WTC11 (cell line): ENCODE results near the gene SLC4A11.

Source experiments
- ATF3 ChIP-seq: sonication (generic); formaldehyde crosslinking; conservative IDR thresholded peaks from 2 replicates; pipeline ENCODE4 v1.8.1; 2022; ENCODE audit warnings: mild to moderate bottlenecking, missing genetic modification reagents
- CTCF ChIP-seq: fragments of 200-600 bp; IDR thresholded peaks from 2 replicates; pipeline ENCODE4 v1.8.0; 2022; ENCODE audit warnings: antibody characterized with exemption
- E2F4 ChIP-seq: sonication (generic); formaldehyde crosslinking; IDR thresholded peaks from 2 replicates; pipeline ENCODE4 v1.8.1; 2022; ENCODE audit warnings: low read depth, mild to moderate bottlenecking, moderate library complexity, missing genetic modification reagents, borderline replicate concordance
- FOXJ3 ChIP-seq: sonication (generic); formaldehyde crosslinking; IDR thresholded peaks from 2 replicates; pipeline ENCODE4 v1.9.0; 2021; ENCODE audit warnings: missing genetic modification reagents, mild to moderate bottlenecking, borderline replicate concordance
- GABPB1 ChIP-seq: sonication (generic); formaldehyde crosslinking; IDR thresholded peaks from 2 replicates; pipeline ENCODE4 v1.8.1; 2023; ENCODE audit warnings: mild to moderate bottlenecking, missing genetic modification reagents
- IRF2 ChIP-seq: sonication (generic); formaldehyde crosslinking; IDR thresholded peaks from 2 replicates; pipeline ENCODE4 v1.8.0; 2022; ENCODE audit warnings: low read depth, missing genetic modification reagents, borderline replicate concordance
- JUN ChIP-seq: sonication (generic); formaldehyde crosslinking; IDR thresholded peaks from 2 replicates; pipeline ENCODE4 v1.8.0; 2023; ENCODE audit warnings: mild to moderate bottlenecking, missing genetic modification reagents
- MLX ChIP-seq: sonication (generic); formaldehyde crosslinking; IDR thresholded peaks from 2 replicates; pipeline ENCODE4 v1.8.1; 2023; ENCODE audit warnings: mild to moderate bottlenecking, missing genetic modification reagents, moderate library complexity
- NR2C2 ChIP-seq: sonication (generic); formaldehyde crosslinking; IDR thresholded peaks from 2 replicates; pipeline ENCODE4 v1.8.0; 2022; ENCODE audit warnings: mild to moderate bottlenecking, missing genetic modification reagents
- SMAD3 ChIP-seq: sonication (generic); formaldehyde crosslinking; IDR thresholded peaks from 2 replicates; pipeline ENCODE4 v1.8.0; 2022; ENCODE audit warnings: missing genetic modification reagents, mild to moderate bottlenecking, borderline replicate concordance
- STAT6 ChIP-seq: sonication (generic); formaldehyde crosslinking; conservative IDR thresholded peaks from 2 replicates; pipeline ENCODE4 v1.8.1; 2023; ENCODE audit warnings: mild to moderate bottlenecking, low read depth, missing genetic modification reagents, moderate library complexity
- USF1 ChIP-seq: sonication (generic); formaldehyde crosslinking; IDR thresholded peaks from 2 replicates; pipeline ENCODE4 v1.8.0; 2022; ENCODE audit warnings: mild to moderate bottlenecking, missing genetic modification reagents
- ZNF416 ChIP-seq: fragments of 250-450 bp; sonication (Bioruptor Pico); IDR thresholded peaks from 2 replicates; pipeline ENCODE4 v1.9.0; 2021; ENCODE audit warnings: mild to moderate bottlenecking, inconsistent platforms
- ZNF512 ChIP-seq: sonication (generic); formaldehyde crosslinking; IDR thresholded peaks from 2 replicates; pipeline ENCODE4 v1.8.1; 2022; ENCODE audit warnings: missing genetic modification reagents, borderline replicate concordance

- TF ChIP-seq CTCF (no peak), GABPB1 (CRISPR knock-in tag) (no peak), STAT6 (CRISPR knock-in tag) (no peak), MLX (CRISPR knock-in tag) (no peak), JUN (CRISPR knock-in tag) (no peak), ATF3 (CRISPR knock-in tag) (no peak), E2F4 (CRISPR knock-in tag) (no peak), IRF2 (no peak), ZNF512 (no peak), NR2C2 (CRISPR knock-in tag) (no peak), USF1 (no peak), SMAD3 (CRISPR knock-in tag) (no peak), FOXJ3 (CRISPR knock-in tag) (no peak), ZNF416 (CRISPR knock-in tag) (no peak)
These were observed 54.9 kb downstream of the SLC4A11 start for GRCh38 chr20:3183896-3184612.
